AG04449 (cell line): Measurements from ENCODE around the gene LRP2BP.

Source experiments
- CTCF ChIA-PET: fragments of 350-600 bp; formaldehyde crosslinking; extraction: SDS; loops from one replicate; lab custom pipeline; 2021; ENCODE audit warnings: antibody characterized with exemption; lab: Yijun Ruan, JAX
- POLR2A ChIA-PET: fragments of 400-600, 350-600 bp; formaldehyde crosslinking; extraction: SDS; loops from one replicate; lab custom pipeline; 2020; ENCODE audit warnings: antibody characterized with exemption, inconsistent platforms; lab: Yijun Ruan, JAX
- DNase-seq: peaks from one replicate; pipeline ENCODE4 v3.0.0-alpha.2; 2010; ENCODE audit warnings: low read depth, low spot score
- H3K4me3 ChIP-seq: 2 replicates; pipeline ENCODE4 v1.5.1; 2011; ENCODE audit warnings: low read depth, mild to moderate bottlenecking, control low read depth, low read length
- CTCF ChIP-seq: IDR thresholded peaks from one replicate; pipeline ENCODE4 v1.5.1; 2011; ENCODE audit warnings: mild to moderate bottlenecking, moderate library complexity, low read length, control low read depth, inconsistent platforms; ENCODE audit not compliant: insufficient read depth; ENCODE audit errors: missing control alignments

LRP2BP gene

GRCh38 chr4:185412412-185412811 is 16.7 kb upstream of the LRP2BP start:
- TF ChIP-seq CTCF, result no peak
- DNase-seq, result no peak
- POLR2A ChIA-PET, result interaction anchor here (0.6 kb wide), 1 partner anchor 8 kb away, joined by 4 read pairs; no protein-coding TSS in a partner anchor
- no peak overlapping the region for H3K4me3 ChIP-seq
- CTCF ChIA-PET, result interaction anchor here (1.0 to 1.5 kb wide), 3 partner anchors 9 to 625 kb away, joined by 3 to 4 read pairs (median 3); no protein-coding TSS in a partner anchor

- CTCF ChIA-PET, result interaction anchor here (1.0 to 1.5 kb wide), 2 partner anchors 186 to 626 kb away, joined by 3 to 4 read pairs; no protein-coding TSS in a partner anchor
- no peak for TF ChIP-seq CTCF
- POLR2A ChIA-PET, result no interaction called here
- no peak for DNase-seq
- no peak overlapping the region for H3K4me3 ChIP-seq
These were observed 16.1 kb upstream of the LRP2BP start for GRCh38 chr4:185411849-185412248.

- ChIA-PET CTCF (interaction anchor here (1.2 kb wide), 1 partner anchor 225 kb away, joined by 3 read pairs; no protein-coding TSS in a partner anchor), POLR2A (no interaction called here)
- no peak overlapping the region for H3K4me3 ChIP-seq
- no peak for TF ChIP-seq CTCF
- DNase-seq, result no peak
These were observed 12.7 kb upstream of the LRP2BP start for GRCh38 chr4:185408432-185408831.

- no peak for DNase-seq
- POLR2A ChIA-PET, result no interaction called here
- no peak for TF ChIP-seq CTCF
- H3K4me3 ChIP-seq, result no peak overlapping the region
- CTCF ChIA-PET, result interaction anchor here (1.1 to 1.6 kb wide), 4 partner anchors 8 to 616 kb away, joined by 3 to 5 read pairs (median 3); no protein-coding TSS in a partner anchor
These were observed 9.7 kb upstream of the LRP2BP start for GRCh38 chr4:185405296-185405999.

- no peak for TF ChIP-seq CTCF
- ChIA-PET CTCF (interaction anchor here (0.7 to 1.6 kb wide), 4 partner anchors 17 to 618 kb away, joined by 3 to 5 read pairs (median 3); no protein-coding TSS in a partner anchor), POLR2A (no interaction called here)
- DNase-seq, result no peak
- H3K4me3 ChIP-seq, result no peak overlapping the region
These were observed 8.3 kb upstream of the LRP2BP start for GRCh38 chr4:185404031-185404430.

- ChIA-PET CTCF (interaction anchor here (2.0 kb wide), 1 partner anchor 639 kb away, joined by 5 read pairs; no protein-coding TSS in a partner anchor), POLR2A (no interaction called here)
- no peak for TF ChIP-seq CTCF
- DNase-seq, result no peak
- H3K4me3 ChIP-seq, result no peak overlapping the region
These were observed 3.7 kb upstream of the LRP2BP start for GRCh38 chr4:185399466-185399865.
